ENCODE measurements around the gene NTSR2. TPM values are rescaled to one million over a fixed set of nuclear protein-coding genes. Genes with fewer than 3 reads are reported as not detected.
A peak's percentile ranks its signal among the peaks of the same experiment; 100 is the strongest.

Gene NTSR2
- total and polyA plus RNA-seq, 2 experiments from 2014 or later: 0.10 TPM; not detected in 1

DNA sequence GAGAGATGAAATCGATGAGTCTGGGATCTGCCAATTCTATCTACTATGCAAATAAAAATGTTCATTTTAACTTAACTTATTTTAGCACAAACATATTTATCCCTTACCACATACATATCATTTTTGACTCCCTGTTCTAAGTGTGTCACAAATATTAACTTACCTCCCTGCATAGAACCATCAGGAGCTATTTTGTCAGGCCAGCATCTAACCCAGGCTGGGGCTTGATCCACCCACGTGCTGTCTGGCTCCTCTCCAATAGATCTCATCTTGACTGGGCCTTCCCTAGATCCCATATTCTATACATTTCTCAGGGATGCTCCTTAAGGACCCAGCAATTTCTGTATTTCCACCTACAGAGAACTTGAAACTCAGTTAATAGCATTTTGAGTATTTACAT, 20.9 kb downstream of the NTSR2 start:
- H3K27me3 ChIP-seq (ENCODE audit: insufficient read depth): no peaks in the 10 kb centered on the region
- ATAC-seq: no peak
- no peaks in the 10 kb centered on the region for H3K36me3 Mint-ChIP-seq (ENCODE audit: low read depth)

DNA sequence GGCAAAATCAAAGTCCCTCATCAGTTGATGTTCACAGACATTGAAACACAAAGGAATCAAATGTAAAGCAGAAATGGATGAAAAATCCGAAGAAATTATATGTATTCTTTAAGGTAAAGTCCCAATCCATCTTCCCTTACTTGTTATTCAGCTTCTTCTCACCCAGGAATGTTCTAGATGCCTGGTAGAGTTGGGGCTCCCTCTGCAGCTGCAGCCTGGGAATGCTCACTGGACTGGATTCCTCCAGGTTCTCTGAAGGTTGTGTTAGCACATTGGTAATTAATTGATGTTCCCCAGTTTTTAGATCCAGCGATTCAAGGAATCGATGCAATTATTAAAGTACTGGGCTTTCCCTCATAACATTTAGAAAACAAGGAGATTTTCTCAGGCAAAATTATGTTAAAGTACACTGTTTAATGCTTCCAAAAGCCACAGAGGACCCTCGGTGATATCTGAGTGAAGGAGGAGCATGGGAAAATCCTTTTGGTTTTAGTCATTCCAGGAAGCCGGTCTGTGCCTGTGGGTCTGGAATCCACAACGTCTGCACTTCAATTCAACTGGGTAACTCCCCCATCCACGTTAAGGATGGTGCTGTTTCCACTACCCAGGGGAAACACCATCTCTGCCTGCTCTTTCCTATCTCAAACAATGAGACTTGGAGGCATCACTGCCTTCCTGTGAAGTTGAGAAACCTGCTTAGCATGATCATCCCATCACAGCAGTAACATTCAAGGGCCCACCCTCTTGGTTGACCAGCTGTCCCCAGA, 22.0 kb downstream of the NTSR2 start:
- peak; percentile 47 for DNase-seq (ENCODE audit: low spot score)

More for the DNA sequence above, 20.9 kb downstream of the NTSR2 start:
- no peaks in the 10 kb centered on the region for H3K9me3 Mint-ChIP-seq
- Histone ChIP-seq H3K27ac (ENCODE audit: low read depth) (no peak overlapping the region), H3K36me3 (ENCODE audit: insufficient read depth) (no peaks in the 10 kb centered on the region), H3K79me2 (replicated peaks; ENCODE audit: insufficient read depth) (no peaks in the 10 kb centered on the region), H3K9me2 (ENCODE audit: insufficient read depth) (no peaks in the 10 kb centered on the region), H3F3A (replicated peaks; ENCODE audit: low read depth) (no peaks in the 10 kb centered on the region), H4K20me1 (replicated peaks; ENCODE audit: insufficient read depth) (no peaks in the 10 kb centered on the region), H3K4me2 (no peak overlapping the region), H3K4me3 (no peak overlapping the region), H2AFZ (no peak overlapping the region), H3K4me1 (ENCODE audit: insufficient read depth) (no peaks in the 10 kb centered on the region)
- peaks cover 3% of the 10 kb centered on the region; the same call in 1 of the 3 replicates for H3K4me1 Mint-ChIP-seq
- no peak overlapping the region for H3K4me3 Mint-ChIP-seq
- DNase-seq (ENCODE audit: low spot score): no peak
- H3K27ac Mint-ChIP-seq: no peak overlapping the region
- no peaks in the 10 kb centered on the region for H3K27me3 Mint-ChIP-seq (ENCODE audit: insufficient read depth, low read depth, poor library complexity)
- TF ChIP-seq, protein P1, sequence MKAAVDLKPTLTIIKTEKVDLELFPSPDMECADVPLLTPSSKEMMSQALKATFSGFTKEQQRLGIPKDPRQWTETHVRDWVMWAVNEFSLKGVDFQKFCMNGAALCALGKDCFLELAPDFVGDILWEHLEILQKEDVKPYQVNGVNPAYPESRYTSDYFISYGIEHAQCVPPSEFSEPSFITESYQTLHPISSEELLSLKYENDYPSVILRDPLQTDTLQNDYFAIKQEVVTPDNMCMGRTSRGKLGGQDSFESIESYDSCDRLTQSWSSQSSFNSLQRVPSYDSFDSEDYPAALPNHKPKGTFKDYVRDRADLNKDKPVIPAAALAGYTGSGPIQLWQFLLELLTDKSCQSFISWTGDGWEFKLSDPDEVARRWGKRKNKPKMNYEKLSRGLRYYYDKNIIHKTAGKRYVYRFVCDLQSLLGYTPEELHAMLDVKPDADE (IDR thresholded peaks at IDR 0.05): no peak
- TF ChIP-seq ZNF331 (CRISPR knock-in tag; IDR thresholded peaks at IDR 0.05; ENCODE audit: low read depth) (no peak), POLR2AphosphoS5 (IDR thresholded peaks at IDR 0.05; ENCODE audit: low read depth) (no peak), NANOG (IDR thresholded peaks at IDR 0.05; ENCODE audit: borderline replicate concordance) (no peak), EZH2phosphoT487 (IDR thresholded peaks at IDR 0.05; ENCODE audit: unreplicated experiment) (no peak), CREB1 (CRISPR knock-in tag; IDR thresholded peaks at IDR 0.05; ENCODE audit: low read depth) (no peak), JUNB (IDR thresholded peaks at IDR 0.05; ENCODE audit: unreplicated experiment) (no peak)
- TF ChIP-seq, protein P2, sequence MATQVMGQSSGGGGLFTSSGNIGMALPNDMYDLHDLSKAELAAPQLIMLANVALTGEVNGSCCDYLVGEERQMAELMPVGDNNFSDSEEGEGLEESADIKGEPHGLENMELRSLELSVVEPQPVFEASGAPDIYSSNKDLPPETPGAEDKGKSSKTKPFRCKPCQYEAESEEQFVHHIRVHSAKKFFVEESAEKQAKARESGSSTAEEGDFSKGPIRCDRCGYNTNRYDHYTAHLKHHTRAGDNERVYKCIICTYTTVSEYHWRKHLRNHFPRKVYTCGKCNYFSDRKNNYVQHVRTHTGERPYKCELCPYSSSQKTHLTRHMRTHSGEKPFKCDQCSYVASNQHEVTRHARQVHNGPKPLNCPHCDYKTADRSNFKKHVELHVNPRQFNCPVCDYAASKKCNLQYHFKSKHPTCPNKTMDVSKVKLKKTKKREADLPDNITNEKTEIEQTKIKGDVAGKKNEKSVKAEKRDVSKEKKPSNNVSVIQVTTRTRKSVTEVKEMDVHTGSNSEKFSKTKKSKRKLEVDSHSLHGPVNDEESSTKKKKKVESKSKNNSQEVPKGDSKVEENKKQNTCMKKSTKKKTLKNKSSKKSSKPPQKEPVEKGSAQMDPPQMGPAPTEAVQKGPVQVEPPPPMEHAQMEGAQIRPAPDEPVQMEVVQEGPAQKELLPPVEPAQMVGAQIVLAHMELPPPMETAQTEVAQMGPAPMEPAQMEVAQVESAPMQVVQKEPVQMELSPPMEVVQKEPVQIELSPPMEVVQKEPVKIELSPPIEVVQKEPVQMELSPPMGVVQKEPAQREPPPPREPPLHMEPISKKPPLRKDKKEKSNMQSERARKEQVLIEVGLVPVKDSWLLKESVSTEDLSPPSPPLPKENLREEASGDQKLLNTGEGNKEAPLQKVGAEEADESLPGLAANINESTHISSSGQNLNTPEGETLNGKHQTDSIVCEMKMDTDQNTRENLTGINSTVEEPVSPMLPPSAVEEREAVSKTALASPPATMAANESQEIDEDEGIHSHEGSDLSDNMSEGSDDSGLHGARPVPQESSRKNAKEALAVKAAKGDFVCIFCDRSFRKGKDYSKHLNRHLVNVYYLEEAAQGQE (IDR thresholded peaks at IDR 0.05; ENCODE audit: unreplicated experiment): no peak

More for the DNA sequence above, 22.0 kb downstream of the NTSR2 start:
- no peak for TF ChIP-seq NANOG (IDR thresholded peaks at IDR 0.05; ENCODE audit: borderline replicate concordance)
- TF ChIP-seq, protein P3, sequence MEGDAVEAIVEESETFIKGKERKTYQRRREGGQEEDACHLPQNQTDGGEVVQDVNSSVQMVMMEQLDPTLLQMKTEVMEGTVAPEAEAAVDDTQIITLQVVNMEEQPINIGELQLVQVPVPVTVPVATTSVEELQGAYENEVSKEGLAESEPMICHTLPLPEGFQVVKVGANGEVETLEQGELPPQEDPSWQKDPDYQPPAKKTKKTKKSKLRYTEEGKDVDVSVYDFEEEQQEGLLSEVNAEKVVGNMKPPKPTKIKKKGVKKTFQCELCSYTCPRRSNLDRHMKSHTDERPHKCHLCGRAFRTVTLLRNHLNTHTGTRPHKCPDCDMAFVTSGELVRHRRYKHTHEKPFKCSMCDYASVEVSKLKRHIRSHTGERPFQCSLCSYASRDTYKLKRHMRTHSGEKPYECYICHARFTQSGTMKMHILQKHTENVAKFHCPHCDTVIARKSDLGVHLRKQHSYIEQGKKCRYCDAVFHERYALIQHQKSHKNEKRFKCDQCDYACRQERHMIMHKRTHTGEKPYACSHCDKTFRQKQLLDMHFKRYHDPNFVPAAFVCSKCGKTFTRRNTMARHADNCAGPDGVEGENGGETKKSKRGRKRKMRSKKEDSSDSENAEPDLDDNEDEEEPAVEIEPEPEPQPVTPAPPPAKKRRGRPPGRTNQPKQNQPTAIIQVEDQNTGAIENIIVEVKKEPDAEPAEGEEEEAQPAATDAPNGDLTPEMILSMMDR (conservative IDR thresholded peaks at IDR 0.05; ENCODE audit: low read depth in 2 of 2): peak; percentile 54 to 63
- no peaks in the 10 kb centered on the region for H3K9me3 Mint-ChIP-seq
- no peak overlapping the region for H3K4me3 ChIP-seq
- no peaks in the 10 kb centered on the region for H3K36me3 ChIP-seq (ENCODE audit: insufficient read depth)
- ATAC-seq: peak; percentile 59
- no peak overlapping the region for H3K4me2 ChIP-seq
- H3K4me1 Mint-ChIP-seq: peaks cover 3% of the 10 kb centered on the region; the same call in 1 of the 3 replicates
- H3K27ac Mint-ChIP-seq: no peak overlapping the region
- no peak overlapping the region for H3K4me3 Mint-ChIP-seq
- H3K27ac ChIP-seq (ENCODE audit: low read depth): no peak overlapping the region
- H3K27me3 ChIP-seq (ENCODE audit: insufficient read depth): no peaks in the 10 kb centered on the region
- H2AFZ ChIP-seq: no peak overlapping the region
- H3K9me2 ChIP-seq (ENCODE audit: insufficient read depth): no peaks in the 10 kb centered on the region
- peaks cover 9% of the 10 kb centered on the region; the same call in 2 of the 3 replicates for H3K36me3 Mint-ChIP-seq (ENCODE audit: low read depth)
- no peaks in the 10 kb centered on the region for H3K79me2 ChIP-seq (replicated peaks; ENCODE audit: insufficient read depth)
- no peaks in the 10 kb centered on the region for H4K20me1 ChIP-seq (replicated peaks; ENCODE audit: insufficient read depth)
- H3F3A ChIP-seq (replicated peaks; ENCODE audit: low read depth): no peaks in the 10 kb centered on the region
- no peaks in the 10 kb centered on the region for H3K27me3 Mint-ChIP-seq (ENCODE audit: insufficient read depth, low read depth, poor library complexity)
- H3K4me1 ChIP-seq (ENCODE audit: insufficient read depth): no peaks in the 10 kb centered on the region
